ENCODE data around the gene C20orf144.

DNA sequence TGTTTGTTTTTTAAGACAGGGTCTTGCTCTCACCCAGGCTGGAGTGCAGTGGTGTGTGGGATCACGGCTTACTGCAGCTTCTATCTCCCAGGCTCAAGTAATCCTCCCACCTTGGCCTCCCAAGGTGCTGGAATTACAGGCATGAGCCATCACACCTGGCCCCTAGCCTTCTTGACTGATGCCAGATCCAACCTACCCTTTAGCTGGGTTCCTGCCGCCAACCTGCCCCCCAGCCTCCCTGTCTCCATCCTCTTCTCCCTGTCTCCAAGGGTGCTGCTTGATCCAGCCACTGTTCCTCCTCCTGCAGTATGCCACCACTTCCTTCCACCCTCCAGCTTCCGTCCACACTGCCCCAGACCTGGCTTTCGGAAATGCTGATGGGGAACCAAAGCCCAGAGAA, 3.2 kb upstream of the C20orf144 start:
- TF ChIP-seq, protein P1, sequence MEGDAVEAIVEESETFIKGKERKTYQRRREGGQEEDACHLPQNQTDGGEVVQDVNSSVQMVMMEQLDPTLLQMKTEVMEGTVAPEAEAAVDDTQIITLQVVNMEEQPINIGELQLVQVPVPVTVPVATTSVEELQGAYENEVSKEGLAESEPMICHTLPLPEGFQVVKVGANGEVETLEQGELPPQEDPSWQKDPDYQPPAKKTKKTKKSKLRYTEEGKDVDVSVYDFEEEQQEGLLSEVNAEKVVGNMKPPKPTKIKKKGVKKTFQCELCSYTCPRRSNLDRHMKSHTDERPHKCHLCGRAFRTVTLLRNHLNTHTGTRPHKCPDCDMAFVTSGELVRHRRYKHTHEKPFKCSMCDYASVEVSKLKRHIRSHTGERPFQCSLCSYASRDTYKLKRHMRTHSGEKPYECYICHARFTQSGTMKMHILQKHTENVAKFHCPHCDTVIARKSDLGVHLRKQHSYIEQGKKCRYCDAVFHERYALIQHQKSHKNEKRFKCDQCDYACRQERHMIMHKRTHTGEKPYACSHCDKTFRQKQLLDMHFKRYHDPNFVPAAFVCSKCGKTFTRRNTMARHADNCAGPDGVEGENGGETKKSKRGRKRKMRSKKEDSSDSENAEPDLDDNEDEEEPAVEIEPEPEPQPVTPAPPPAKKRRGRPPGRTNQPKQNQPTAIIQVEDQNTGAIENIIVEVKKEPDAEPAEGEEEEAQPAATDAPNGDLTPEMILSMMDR (IDR thresholded peaks at IDR 0.05) = no peak
- TF ChIP-seq POLR2A (IDR thresholded peaks at IDR 0.05) = no peak
